ENCODE results near the gene SWT1. TPM values are rescaled to one million over a fixed set of nuclear protein-coding genes. Genes with fewer than 3 reads are reported as not detected.

SWT1 gene
- total RNA-seq, 2 experiments from 2014 or later = 4.1 to 5.3 TPM

DNA sequence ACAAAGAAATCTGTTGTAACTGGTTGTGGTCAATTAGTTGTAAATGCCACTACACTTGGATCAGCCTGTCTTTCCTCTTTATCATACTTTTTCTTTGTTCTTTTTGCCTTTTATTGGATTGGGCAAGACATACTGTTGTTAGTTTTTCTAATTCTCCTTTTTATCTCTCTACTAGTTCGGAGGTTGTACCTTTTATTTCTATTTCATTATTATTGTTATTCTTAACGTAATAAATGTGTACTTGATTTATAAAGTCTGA is 100.9 kb downstream of the SWT1 start:
- TF ChIP-seq, protein P1, sequence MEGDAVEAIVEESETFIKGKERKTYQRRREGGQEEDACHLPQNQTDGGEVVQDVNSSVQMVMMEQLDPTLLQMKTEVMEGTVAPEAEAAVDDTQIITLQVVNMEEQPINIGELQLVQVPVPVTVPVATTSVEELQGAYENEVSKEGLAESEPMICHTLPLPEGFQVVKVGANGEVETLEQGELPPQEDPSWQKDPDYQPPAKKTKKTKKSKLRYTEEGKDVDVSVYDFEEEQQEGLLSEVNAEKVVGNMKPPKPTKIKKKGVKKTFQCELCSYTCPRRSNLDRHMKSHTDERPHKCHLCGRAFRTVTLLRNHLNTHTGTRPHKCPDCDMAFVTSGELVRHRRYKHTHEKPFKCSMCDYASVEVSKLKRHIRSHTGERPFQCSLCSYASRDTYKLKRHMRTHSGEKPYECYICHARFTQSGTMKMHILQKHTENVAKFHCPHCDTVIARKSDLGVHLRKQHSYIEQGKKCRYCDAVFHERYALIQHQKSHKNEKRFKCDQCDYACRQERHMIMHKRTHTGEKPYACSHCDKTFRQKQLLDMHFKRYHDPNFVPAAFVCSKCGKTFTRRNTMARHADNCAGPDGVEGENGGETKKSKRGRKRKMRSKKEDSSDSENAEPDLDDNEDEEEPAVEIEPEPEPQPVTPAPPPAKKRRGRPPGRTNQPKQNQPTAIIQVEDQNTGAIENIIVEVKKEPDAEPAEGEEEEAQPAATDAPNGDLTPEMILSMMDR (IDR thresholded peaks at IDR 0.05) = no peak
- H3K4me3 Mint-ChIP-seq = peak overlapping the region; percentile 11
- no peak overlapping the region for H3K4me3 ChIP-seq (ENCODE audit: low read length)
- H3K36me3 Mint-ChIP-seq (ENCODE audit: low read depth) = peaks cover 28% of the 10 kb centered on the region
- H3K4me1 ChIP-seq (ENCODE audit: insufficient read depth, low read length) = no peaks in the 10 kb centered on the region
- intact Hi-C loops (cut with DNase I, micrococcal nuclease) = no loop called here
- no peaks in the 10 kb centered on the region for H3K9me3 ChIP-seq (ENCODE audit: control insufficient read depth in 1 of 2, insufficient read depth in 1 of 2, low read length in 2 of 2)
- peak overlapping the region; percentile 86 for H3K27ac Mint-ChIP-seq
- no peaks in the 10 kb centered on the region for H3K27me3 ChIP-seq (ENCODE audit: control insufficient read depth in 1 of 2, insufficient read depth in 2 of 2, low read length in 2 of 2)
- CTCF ChIA-PET = no interaction called here
- H3K9me3 Mint-ChIP-seq = peaks cover 5% of the 10 kb centered on the region
- no peaks in the 10 kb centered on the region for H3K36me3 ChIP-seq (ENCODE audit: insufficient read depth, low read length)
- H3K27me3 Mint-ChIP-seq = no peaks in the 10 kb centered on the region
- no peak for DNase-seq
- no peak for ATAC-seq (ENCODE audit: poor library complexity)
- peaks cover 20% of the 10 kb centered on the region for H3K4me1 Mint-ChIP-seq (ENCODE audit: low read depth)
- H3K27ac ChIP-seq (ENCODE audit: low read depth in 1 of 2, low read length in 2 of 2) = no peak overlapping the region
- POLR2A ChIA-PET = interaction anchor here (1.4 kb wide), 1 partner anchor 412 kb away, joined by 3 read pairs; no protein-coding TSS in a partner anchor

- Mint-ChIP-seq H3K9me3 (peaks cover 5% of the 10 kb centered on the region), H3K36me3 (ENCODE audit: low read depth) (peaks cover 32% of the 10 kb centered on the region), H3K4me3 (no peak overlapping the region), H3K4me1 (ENCODE audit: low read depth) (peaks cover 20% of the 10 kb centered on the region), H3K27me3 (no peaks in the 10 kb centered on the region), H3K27ac (peak overlapping the region; percentile 86)
- ChIA-PET CTCF (no interaction called here), POLR2A (interaction anchor here (1.4 to 1.7 kb wide), 2 partner anchors 22 to 412 kb away, joined by 3 read pairs; no protein-coding TSS in a partner anchor)
- no peaks in the 10 kb centered on the region for H3K36me3 ChIP-seq (ENCODE audit: insufficient read depth, low read length)
- TF ChIP-seq, protein P1 (IDR thresholded peaks at IDR 0.05) = no peak
- H3K27ac ChIP-seq (ENCODE audit: low read depth in 1 of 2, low read length in 2 of 2) = no peak overlapping the region
- no peaks in the 10 kb centered on the region for H3K27me3 ChIP-seq (ENCODE audit: control insufficient read depth in 1 of 2, insufficient read depth in 2 of 2, low read length in 2 of 2)
- no peaks in the 10 kb centered on the region for H3K9me3 ChIP-seq (ENCODE audit: control insufficient read depth in 1 of 2, insufficient read depth in 1 of 2, low read length in 2 of 2)
- no peak overlapping the region for H3K4me3 ChIP-seq (ENCODE audit: low read length)
- intact Hi-C loops (cut with DNase I, micrococcal nuclease) = no loop called here
- DNase-seq = no peak
- no peaks in the 10 kb centered on the region for H3K4me1 ChIP-seq (ENCODE audit: insufficient read depth, low read length)
- no peak for ATAC-seq (ENCODE audit: poor library complexity)
Observed at GRCh38 chr1:185258676-185259075, 101.7 kb downstream of the SWT1 start.

DNA sequence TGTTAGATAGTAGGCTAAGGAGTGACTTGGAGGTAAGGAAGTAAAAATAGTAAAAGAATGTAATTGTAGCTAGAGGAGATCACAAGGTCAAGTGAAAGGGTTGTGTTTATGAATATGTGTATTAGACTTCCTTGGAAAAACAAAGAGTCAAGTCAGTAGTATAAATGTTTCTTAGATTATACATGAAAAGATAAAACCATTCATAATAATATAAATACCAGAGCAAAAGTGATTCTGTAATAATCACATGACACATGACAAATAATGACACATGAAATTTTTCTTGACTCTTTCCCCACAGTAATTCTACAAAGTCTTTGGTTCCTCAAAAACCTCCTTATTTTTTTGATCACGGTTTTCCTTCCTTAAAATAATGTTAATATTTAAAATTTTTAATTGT is 103.6 kb downstream of the SWT1 start:
- Histone ChIP-seq H3K9me3 (ENCODE audit: control insufficient read depth in 1 of 2, insufficient read depth in 1 of 2, low read length in 2 of 2) (no peaks in the 10 kb centered on the region), H3K27me3 (ENCODE audit: control insufficient read depth in 1 of 2, insufficient read depth in 2 of 2, low read length in 2 of 2) (no peaks in the 10 kb centered on the region), H3K4me1 (ENCODE audit: insufficient read depth, low read length) (no peaks in the 10 kb centered on the region), H3K4me3 (ENCODE audit: low read length) (no peak overlapping the region), H3K27ac (ENCODE audit: low read depth in 1 of 2, low read length in 2 of 2) (no peak overlapping the region), H3K36me3 (ENCODE audit: insufficient read depth, low read length) (no peaks in the 10 kb centered on the region)
- ChIA-PET POLR2A (no interaction called here), CTCF (no interaction called here)
- TF ChIP-seq, protein P1 (IDR thresholded peaks at IDR 0.05) = no peak
- H3K36me3 Mint-ChIP-seq (ENCODE audit: low read depth) = peaks cover 36% of the 10 kb centered on the region
- H3K4me3 Mint-ChIP-seq = no peak overlapping the region
- DNase-seq (no peak), ATAC-seq (ENCODE audit: poor library complexity) (no peak)
- peaks cover 5% of the 10 kb centered on the region for H3K9me3 Mint-ChIP-seq
- no peak overlapping the region for H3K27ac Mint-ChIP-seq
- H3K27me3 Mint-ChIP-seq = no peaks in the 10 kb centered on the region
- peaks cover 20% of the 10 kb centered on the region for H3K4me1 Mint-ChIP-seq (ENCODE audit: low read depth)
- intact Hi-C loops (cut with DNase I, micrococcal nuclease) = no loop called here
